ENCODE measurements around the gene TMEM200A.
"Not testable (repeated sequence)": the region's sequence is repeated elsewhere in the genome, so short reads cannot be mapped to it uniquely, and the experiment has no call there.

GRCh38 chr6:130346324-130346723, 19.5 kb upstream of the TMEM200A start:
- not testable (repeated sequence) for TF ChIP-seq GATA2 (CRISPR knock-in tag; IDR thresholded peaks at IDR 0.05); CTCF (IDR thresholded peaks at IDR 0.05); RAD21 (IDR thresholded peaks at IDR 0.05; ENCODE audit: low read length); EP300 (IDR thresholded peaks at IDR 0.05; ENCODE audit: borderline replicate concordance in 1 of 2, low read depth in 1 of 2, low read length in 1 of 2); ELF1 (IDR thresholded peaks at IDR 0.05); SIN3A (IDR thresholded peaks at IDR 0.05; ENCODE audit: borderline replicate concordance, low read depth, low read length); SMC3 (IDR thresholded peaks at IDR 0.05; ENCODE audit: low read depth, low read length); RFX5 (IDR thresholded peaks at IDR 0.05; ENCODE audit: low read length); POLR2AphosphoS5 (IDR thresholded peaks at IDR 0.05; ENCODE audit: low read depth, low read length); REST (IDR thresholded peaks at IDR 0.05; ENCODE audit: low read depth, low read length)
